Lower leg skin (tissue), 3 donors: ENCODE results near the gene NDUFS1.
"Not testable (repeated sequence)": the region's sequence is repeated elsewhere in the genome, so short reads cannot be mapped to it uniquely, and the experiment has no call there.

Source experiments
- POLR2A ChIP-seq, 2 donors: fragments of 450-650 bp; IDR thresholded peaks; one replicate each; pipeline ENCODE4 v1.6.1; 2016 to 2017; ENCODE audit warnings: antibody characterized with exemption in 2 of 2, mild to moderate bottlenecking in 1 of 2, moderate library complexity in 1 of 2
- TF ChIP-seq, protein P1 (sequence below), 3 donors: fragments of 450-650 bp; IDR thresholded peaks; one replicate each; pipeline ENCODE4 v1.5.1; 2016; ENCODE audit warnings: antibody characterized with exemption in 3 of 3, mild to moderate bottlenecking in 3 of 3, moderate library complexity in 2 of 3

DNA sequence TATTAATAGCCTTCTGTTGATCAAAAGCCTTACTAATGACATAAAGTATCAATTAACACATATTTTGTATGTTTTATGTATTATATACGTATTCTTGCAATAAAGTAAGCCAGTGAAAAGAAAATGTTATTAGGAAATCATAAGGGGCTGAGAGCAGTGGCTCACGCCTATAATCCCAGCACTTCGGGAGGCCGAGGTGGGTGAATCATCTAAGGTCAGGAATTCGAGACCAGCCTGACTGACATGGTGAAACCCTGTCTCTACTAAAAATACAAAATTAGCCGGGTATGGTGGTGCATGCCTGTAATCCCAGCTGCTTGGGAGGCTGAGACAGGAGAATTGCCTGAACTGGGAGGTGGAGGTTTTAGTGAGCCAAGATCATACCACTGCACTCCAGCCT lies 22.3 kb upstream of the NDUFS1 start:
- TF ChIP-seq, protein P1, sequence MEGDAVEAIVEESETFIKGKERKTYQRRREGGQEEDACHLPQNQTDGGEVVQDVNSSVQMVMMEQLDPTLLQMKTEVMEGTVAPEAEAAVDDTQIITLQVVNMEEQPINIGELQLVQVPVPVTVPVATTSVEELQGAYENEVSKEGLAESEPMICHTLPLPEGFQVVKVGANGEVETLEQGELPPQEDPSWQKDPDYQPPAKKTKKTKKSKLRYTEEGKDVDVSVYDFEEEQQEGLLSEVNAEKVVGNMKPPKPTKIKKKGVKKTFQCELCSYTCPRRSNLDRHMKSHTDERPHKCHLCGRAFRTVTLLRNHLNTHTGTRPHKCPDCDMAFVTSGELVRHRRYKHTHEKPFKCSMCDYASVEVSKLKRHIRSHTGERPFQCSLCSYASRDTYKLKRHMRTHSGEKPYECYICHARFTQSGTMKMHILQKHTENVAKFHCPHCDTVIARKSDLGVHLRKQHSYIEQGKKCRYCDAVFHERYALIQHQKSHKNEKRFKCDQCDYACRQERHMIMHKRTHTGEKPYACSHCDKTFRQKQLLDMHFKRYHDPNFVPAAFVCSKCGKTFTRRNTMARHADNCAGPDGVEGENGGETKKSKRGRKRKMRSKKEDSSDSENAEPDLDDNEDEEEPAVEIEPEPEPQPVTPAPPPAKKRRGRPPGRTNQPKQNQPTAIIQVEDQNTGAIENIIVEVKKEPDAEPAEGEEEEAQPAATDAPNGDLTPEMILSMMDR (IDR thresholded peaks at IDR 0.05), result not testable (repeated sequence)
- TF ChIP-seq POLR2A (IDR thresholded peaks at IDR 0.05), result not testable (repeated sequence)
